ENCODE data around the gene ITGB2. TPM values are rescaled to one million over a fixed set of nuclear protein-coding genes. Genes with fewer than 3 reads are reported as not detected.

ITGB2 gene
- total RNA-seq, 1 experiment from 2014 or later, result 1.5 TPM

DNA sequence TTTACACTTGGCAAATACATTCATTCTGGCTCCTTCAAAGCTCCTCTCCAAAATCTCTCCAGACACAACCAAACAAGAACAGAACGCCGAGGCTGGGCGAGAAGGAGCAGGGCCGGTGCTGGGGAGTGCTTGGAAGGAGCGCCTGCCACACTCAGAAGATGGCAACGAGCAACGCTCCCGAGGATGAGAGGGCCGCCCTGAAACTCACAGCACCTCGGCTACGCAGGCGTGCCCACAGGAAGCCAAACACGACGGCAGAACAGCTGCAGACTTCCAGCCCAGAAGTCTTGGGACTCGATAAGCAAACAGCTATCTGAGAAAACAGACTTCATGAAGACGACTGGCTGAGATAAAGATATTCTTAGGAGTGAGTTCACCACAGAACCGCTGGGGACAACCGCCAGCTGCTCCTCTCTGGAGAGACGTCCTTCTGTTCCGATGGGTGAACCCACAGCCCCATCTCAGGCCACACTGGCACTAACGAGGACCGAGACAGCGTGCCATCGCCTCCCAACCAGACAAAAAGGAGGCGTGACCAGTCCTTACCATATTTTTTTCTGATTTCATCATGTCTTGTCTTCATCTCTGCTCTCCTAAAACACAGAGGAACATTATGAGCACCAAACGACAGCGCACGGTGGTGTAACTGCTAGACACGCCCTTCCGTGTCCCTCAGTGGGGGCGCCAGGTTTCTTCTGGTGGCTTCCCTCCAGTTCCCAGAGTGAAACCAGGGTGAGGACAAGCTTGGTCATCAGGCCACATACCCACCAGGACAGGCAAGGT lies 65.8 kb downstream of the ITGB2 start (continued):
- no peak for TF ChIP-seq NFATC4 (CRISPR knock-in tag; IDR thresholded peaks at IDR 0.05)
- TF ChIP-seq RORB (CRISPR knock-in tag; IDR thresholded peaks at IDR 0.05), result no peak
- TF ChIP-seq, protein P1, sequence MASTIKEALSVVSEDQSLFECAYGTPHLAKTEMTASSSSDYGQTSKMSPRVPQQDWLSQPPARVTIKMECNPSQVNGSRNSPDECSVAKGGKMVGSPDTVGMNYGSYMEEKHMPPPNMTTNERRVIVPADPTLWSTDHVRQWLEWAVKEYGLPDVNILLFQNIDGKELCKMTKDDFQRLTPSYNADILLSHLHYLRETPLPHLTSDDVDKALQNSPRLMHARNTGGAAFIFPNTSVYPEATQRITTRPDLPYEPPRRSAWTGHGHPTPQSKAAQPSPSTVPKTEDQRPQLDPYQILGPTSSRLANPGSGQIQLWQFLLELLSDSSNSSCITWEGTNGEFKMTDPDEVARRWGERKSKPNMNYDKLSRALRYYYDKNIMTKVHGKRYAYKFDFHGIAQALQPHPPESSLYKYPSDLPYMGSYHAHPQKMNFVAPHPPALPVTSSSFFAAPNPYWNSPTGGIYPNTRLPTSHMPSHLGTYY (CRISPR knock-in tag; IDR thresholded peaks at IDR 0.05), result no peak
- TF ChIP-seq CREB1 (CRISPR knock-in tag; IDR thresholded peaks at IDR 0.05), result no peak
- TF ChIP-seq EMX1 (CRISPR knock-in tag; IDR thresholded peaks at IDR 0.05), result no peak
- no peak for TF ChIP-seq FOXJ3 (CRISPR knock-in tag; IDR thresholded peaks at IDR 0.05; ENCODE audit: borderline replicate concordance)
- TF ChIP-seq, protein P2, sequence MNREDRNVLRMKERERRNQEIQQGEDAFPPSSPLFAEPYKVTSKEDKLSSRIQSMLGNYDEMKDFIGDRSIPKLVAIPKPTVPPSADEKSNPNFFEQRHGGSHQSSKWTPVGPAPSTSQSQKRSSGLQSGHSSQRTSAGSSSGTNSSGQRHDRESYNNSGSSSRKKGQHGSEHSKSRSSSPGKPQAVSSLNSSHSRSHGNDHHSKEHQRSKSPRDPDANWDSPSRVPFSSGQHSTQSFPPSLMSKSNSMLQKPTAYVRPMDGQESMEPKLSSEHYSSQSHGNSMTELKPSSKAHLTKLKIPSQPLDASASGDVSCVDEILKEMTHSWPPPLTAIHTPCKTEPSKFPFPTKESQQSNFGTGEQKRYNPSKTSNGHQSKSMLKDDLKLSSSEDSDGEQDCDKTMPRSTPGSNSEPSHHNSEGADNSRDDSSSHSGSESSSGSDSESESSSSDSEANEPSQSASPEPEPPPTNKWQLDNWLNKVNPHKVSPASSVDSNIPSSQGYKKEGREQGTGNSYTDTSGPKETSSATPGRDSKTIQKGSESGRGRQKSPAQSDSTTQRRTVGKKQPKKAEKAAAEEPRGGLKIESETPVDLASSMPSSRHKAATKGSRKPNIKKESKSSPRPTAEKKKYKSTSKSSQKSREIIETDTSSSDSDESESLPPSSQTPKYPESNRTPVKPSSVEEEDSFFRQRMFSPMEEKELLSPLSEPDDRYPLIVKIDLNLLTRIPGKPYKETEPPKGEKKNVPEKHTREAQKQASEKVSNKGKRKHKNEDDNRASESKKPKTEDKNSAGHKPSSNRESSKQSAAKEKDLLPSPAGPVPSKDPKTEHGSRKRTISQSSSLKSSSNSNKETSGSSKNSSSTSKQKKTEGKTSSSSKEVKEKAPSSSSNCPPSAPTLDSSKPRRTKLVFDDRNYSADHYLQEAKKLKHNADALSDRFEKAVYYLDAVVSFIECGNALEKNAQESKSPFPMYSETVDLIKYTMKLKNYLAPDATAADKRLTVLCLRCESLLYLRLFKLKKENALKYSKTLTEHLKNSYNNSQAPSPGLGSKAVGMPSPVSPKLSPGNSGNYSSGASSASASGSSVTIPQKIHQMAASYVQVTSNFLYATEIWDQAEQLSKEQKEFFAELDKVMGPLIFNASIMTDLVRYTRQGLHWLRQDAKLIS (CRISPR knock-in tag; IDR thresholded peaks at IDR 0.05; ENCODE audit: borderline replicate concordance), result no peak

DNA sequence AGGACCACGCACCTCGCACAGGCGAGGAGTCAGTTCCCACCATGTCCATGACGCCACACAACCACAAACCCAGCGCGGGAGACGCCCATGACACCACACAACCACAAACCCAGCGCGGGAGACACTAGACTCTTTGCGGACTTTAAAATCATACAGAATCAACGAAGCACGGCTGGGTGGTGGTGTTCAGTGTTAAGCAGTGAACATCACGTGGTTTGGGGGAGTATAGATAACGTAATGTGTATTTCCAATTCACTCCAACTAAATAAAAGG lies 66.4 kb downstream of the ITGB2 start:
- ChIA-PET CTCF (no interaction called here), POLR2A (no interaction called here)
- Mint-ChIP-seq H3K4me3 (no peak overlapping the region), H3K4me1 (no peaks in the 10 kb centered on the region), H3K9me3 (no peaks in the 10 kb centered on the region), H3K27me3 (ENCODE audit: low read depth) (no peaks in the 10 kb centered on the region), H3K27ac (no peak overlapping the region), H3K36me3 (peaks cover 69% of the 10 kb centered on the region)
- no peak for ATAC-seq
- DNase-seq (ENCODE audit: low spot score), result no peak
- TF ChIP-seq, protein P3, sequence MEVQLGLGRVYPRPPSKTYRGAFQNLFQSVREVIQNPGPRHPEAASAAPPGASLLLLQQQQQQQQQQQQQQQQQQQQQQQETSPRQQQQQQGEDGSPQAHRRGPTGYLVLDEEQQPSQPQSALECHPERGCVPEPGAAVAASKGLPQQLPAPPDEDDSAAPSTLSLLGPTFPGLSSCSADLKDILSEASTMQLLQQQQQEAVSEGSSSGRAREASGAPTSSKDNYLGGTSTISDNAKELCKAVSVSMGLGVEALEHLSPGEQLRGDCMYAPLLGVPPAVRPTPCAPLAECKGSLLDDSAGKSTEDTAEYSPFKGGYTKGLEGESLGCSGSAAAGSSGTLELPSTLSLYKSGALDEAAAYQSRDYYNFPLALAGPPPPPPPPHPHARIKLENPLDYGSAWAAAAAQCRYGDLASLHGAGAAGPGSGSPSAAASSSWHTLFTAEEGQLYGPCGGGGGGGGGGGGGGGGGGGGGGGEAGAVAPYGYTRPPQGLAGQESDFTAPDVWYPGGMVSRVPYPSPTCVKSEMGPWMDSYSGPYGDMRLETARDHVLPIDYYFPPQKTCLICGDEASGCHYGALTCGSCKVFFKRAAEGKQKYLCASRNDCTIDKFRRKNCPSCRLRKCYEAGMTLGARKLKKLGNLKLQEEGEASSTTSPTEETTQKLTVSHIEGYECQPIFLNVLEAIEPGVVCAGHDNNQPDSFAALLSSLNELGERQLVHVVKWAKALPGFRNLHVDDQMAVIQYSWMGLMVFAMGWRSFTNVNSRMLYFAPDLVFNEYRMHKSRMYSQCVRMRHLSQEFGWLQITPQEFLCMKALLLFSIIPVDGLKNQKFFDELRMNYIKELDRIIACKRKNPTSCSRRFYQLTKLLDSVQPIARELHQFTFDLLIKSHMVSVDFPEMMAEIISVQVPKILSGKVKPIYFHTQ (CRISPR knock-in tag; IDR thresholded peaks at IDR 0.05), result no peak
- TF ChIP-seq PRRX2 (CRISPR knock-in tag; IDR thresholded peaks at IDR 0.05) (no peak), MXD4 (CRISPR knock-in tag; IDR thresholded peaks at IDR 0.05; ENCODE audit: borderline replicate concordance) (no peak), ELF4 (CRISPR knock-in tag; IDR thresholded peaks at IDR 0.05; ENCODE audit: low read depth) (no peak), TEAD4 (CRISPR knock-in tag; IDR thresholded peaks at IDR 0.05) (no peak), JUN (CRISPR knock-in tag; IDR thresholded peaks at IDR 0.05) (no peak), ZNF232 (CRISPR knock-in tag; IDR thresholded peaks at IDR 0.05) (no peak)
- TF ChIP-seq, protein P4, sequence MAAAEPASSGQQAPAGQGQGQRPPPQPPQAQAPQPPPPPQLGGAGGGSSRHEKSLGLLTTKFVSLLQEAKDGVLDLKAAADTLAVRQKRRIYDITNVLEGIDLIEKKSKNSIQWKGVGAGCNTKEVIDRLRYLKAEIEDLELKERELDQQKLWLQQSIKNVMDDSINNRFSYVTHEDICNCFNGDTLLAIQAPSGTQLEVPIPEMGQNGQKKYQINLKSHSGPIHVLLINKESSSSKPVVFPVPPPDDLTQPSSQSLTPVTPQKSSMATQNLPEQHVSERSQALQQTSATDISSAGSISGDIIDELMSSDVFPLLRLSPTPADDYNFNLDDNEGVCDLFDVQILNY (CRISPR knock-in tag; IDR thresholded peaks at IDR 0.05), result no peak
- TF ChIP-seq, protein P5, sequence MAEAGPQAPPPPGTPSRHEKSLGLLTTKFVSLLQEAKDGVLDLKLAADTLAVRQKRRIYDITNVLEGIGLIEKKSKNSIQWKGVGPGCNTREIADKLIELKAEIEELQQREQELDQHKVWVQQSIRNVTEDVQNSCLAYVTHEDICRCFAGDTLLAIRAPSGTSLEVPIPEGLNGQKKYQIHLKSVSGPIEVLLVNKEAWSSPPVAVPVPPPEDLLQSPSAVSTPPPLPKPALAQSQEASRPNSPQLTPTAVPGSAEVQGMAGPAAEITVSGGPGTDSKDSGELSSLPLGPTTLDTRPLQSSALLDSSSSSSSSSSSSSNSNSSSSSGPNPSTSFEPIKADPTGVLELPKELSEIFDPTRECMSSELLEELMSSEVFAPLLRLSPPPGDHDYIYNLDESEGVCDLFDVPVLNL (CRISPR knock-in tag; IDR thresholded peaks at IDR 0.05; ENCODE audit: borderline replicate concordance, low read depth), result no peak
- TF ChIP-seq, protein P6, sequence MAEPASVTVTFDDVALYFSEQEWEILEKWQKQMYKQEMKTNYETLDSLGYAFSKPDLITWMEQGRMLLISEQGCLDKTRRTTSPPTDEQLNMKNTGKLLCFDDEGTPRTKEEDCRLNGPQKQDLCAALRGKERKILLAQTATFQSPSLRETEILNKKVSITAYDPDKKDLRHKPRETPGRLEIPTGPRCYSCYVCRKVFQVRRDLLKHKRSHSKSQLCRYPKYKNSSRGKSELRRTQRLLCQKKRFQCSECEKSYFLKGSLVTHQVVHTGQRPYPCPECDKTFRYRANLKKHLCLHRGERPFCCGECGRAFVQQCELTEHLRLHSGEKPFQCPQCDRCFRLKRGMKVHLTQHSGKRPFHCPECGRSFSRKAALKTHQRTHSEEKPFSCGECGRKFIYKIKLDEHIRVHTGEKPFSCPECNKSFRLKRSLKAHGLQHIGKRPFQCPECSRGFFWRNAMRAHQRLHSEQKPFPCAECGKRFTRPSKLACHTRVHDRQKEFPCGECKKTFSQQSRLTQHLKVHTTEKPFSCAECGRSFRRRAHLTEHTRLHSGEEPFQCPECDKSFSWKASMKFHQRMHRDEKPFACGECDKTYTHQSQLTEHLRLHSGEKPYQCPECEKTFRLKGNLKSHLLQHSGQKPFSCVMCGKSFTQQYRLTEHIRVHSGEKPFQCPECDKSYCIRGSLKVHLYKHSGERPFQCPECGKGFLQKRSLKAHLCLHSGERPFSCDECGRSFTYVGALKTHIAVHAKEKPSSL (CRISPR knock-in tag; conservative IDR thresholded peaks at IDR 0.05), result no peak
